K562 (cell line): ENCODE results near the gene PRPF38A. TPM values are rescaled to one million over a fixed set of nuclear protein-coding genes. Genes with fewer than 3 reads are reported as not detected.
A peak's percentile ranks its signal among the peaks of the same experiment; 100 is the strongest.

ENCODE experiments used
- BMI1 ChIP-seq: fragments of 150-350 bp; IDR thresholded peaks from 2 replicates; pipeline ENCODE4 v1.6.1; 2014; ENCODE audit warnings: low read length
- CBFA2T2 ChIP-seq: fragments of 450-650 bp; conservative IDR thresholded peaks from 2 replicates; pipeline ENCODE4 v1.6.1; 2017; ENCODE audit warnings: mild to moderate bottlenecking
- DNMT1 ChIP-seq: fragments of 450-650 bp; IDR thresholded peaks from 2 replicates; pipeline ENCODE4 v1.6.1; 2016; ENCODE audit warnings: antibody characterized with exemption, mild to moderate bottlenecking
- EGR1 ChIP-seq: fragments of 450-650 bp; conservative IDR thresholded peaks from 2 replicates; pipeline ENCODE4 v1.6.1; 2017; ENCODE audit warnings: mild to moderate bottlenecking
- GTF2A2 ChIP-seq: IDR thresholded peaks from 2 replicates; pipeline ENCODE4 v1.6.1; 2016; ENCODE audit warnings: mild to moderate bottlenecking, missing genetic modification characterization, missing compliant biosample characterization
- HDAC6 ChIP-seq: IDR thresholded peaks from 2 replicates; pipeline ENCODE4 v1.6.1; 2012; ENCODE audit warnings: low read depth, mild to moderate bottlenecking, control low read depth, inconsistent platforms, low read length, moderate library complexity
- HDAC8 ChIP-seq: fragments of 450-650 bp; IDR thresholded peaks from 2 replicates; pipeline ENCODE4 v1.6.1; 2016; ENCODE audit warnings: mild to moderate bottlenecking, missing genetic modification characterization, moderate library complexity, missing compliant biosample characterization
- KHSRP ChIP-seq: fragments of 450-650 bp; IDR thresholded peaks from 2 replicates; pipeline ENCODE4 v1.6.1; 2017
- KLF13 ChIP-seq: fragments of 450-650 bp; IDR thresholded peaks from 2 replicates; pipeline ENCODE4 v1.6.1; 2016; ENCODE audit warnings: missing genetic modification characterization, low read depth, mild to moderate bottlenecking, missing compliant biosample characterization, moderate library complexity, borderline replicate concordance
- LEF1 ChIP-seq: fragments of 450-650 bp; IDR thresholded peaks from 2 replicates; pipeline ENCODE4 v1.6.1; 2016; ENCODE audit warnings: mild to moderate bottlenecking
- NELFE ChIP-seq: IDR thresholded peaks from 2 replicates; pipeline ENCODE4 v1.6.1; 2011; ENCODE audit warnings: mild to moderate bottlenecking; ENCODE audit not compliant: insufficient read depth, insufficient read length
- RFX7 ChIP-seq: fragments of 250-450 bp; sonication (Bioruptor Pico); IDR thresholded peaks from 2 replicates; pipeline ENCODE4 v1.5.1; 2021; ENCODE audit warnings: mild to moderate bottlenecking
- SP2 ChIP-seq: IDR thresholded peaks from 2 replicates; pipeline ENCODE4 v1.6.1; 2011; ENCODE audit warnings: mild to moderate bottlenecking, low read depth, low read length, moderate library complexity; ENCODE audit not compliant: poor library complexity, severe bottlenecking; ENCODE audit errors: extremely low read depth
- ZNF121 ChIP-seq: sonication (generic); formaldehyde crosslinking; conservative IDR thresholded peaks from 2 replicates; pipeline ENCODE4 v1.8.0; 2022; ENCODE audit warnings: missing genetic modification reagents
- ZNF175 ChIP-seq: fragments of 200-800 bp; sonication (Bioruptor generic); IDR thresholded peaks from 2 replicates; pipeline ENCODE4 v1.6.1; 2016; ENCODE audit warnings: low read depth, mild to moderate bottlenecking, missing genetic modification characterization, missing compliant biosample characterization
- ZSCAN29 ChIP-seq: fragments of 450-650 bp; IDR thresholded peaks from 2 replicates; pipeline ENCODE4 v1.6.1; 2017
- polyA plus RNA-seq, 8 experiments: library from polyadenylated mRNA; depleted of rRNA in 4 of 8; stranded (reverse) in 5 of 8; unstranded in 3 of 8; fragments of >200 nt; fragmentation: Nextera tagmentation in 2 of 8; fragmentation: Illumina TruSeq in 1 of 8; extraction: Ambion mirVana in 2 of 8; extraction: Trizol in 1 of 8; gene quantifications; 2 replicates each; pipeline versions ENCODE4 v1.2.1 to v1.2.3, GENCODE V29; 2011 to 2014; ENCODE audit warnings: inconsistent platforms in 1 of 8, missing spikeins in 1 of 8
- total RNA-seq, 7 experiments: library from RNA; depleted of rRNA in 6 of 7; stranded (reverse); fragments of >200 nt in 6 of 7; fragmentation: Illumina TruSeq in 2 of 7; extraction: Trizol in 2 of 7; gene quantifications; 2 replicates each; pipeline versions ENCODE4 v1.2.1 to v1.2.3, GENCODE V29; 2011 to 2021; ENCODE audit warnings: low replicate concordance in 1 of 7
- TF ChIP-seq, protein P1 (sequence below): fragments of 250-450 bp; sonication (Bioruptor Pico); IDR thresholded peaks from 2 replicates; pipeline ENCODE4 v1.4.0; 2020; ENCODE audit warnings: mild to moderate bottlenecking, moderate library complexity
- TF ChIP-seq, protein P2 (sequence below), 2 experiments: IDR thresholded peaks; 2 replicates each; pipeline ENCODE4 v1.6.1; 2012; ENCODE audit warnings: improper control_type of control experiment in 2 of 2, low read depth in 2 of 2, low read length in 2 of 2, borderline replicate concordance in 1 of 2
- TF ChIP-seq, protein P3 (sequence below): fragments of 250-450 bp; sonication (Bioruptor Pico); IDR thresholded peaks from 2 replicates; pipeline ENCODE4 v1.4.0; 2020; ENCODE audit warnings: mild to moderate bottlenecking
- TF ChIP-seq, protein P4 (sequence below): fragments of 450-650 bp; IDR thresholded peaks from 2 replicates; pipeline ENCODE4 v1.6.1; 2016; ENCODE audit warnings: mild to moderate bottlenecking
- TF ChIP-seq, protein P5 (sequence below): conservative IDR thresholded peaks from 2 replicates; pipeline ENCODE4 v1.6.1; 2011; ENCODE audit warnings: low read depth, mild to moderate bottlenecking, low read length; ENCODE audit not compliant: control insufficient read depth

Gene PRPF38A
- total and polyA plus RNA-seq, 9 of the 15 experiments (the other 6 are each of a cell fraction or from before 2014, with no cell fraction given): 53.6 to 198 (median 89.2) TPM

DNA sequence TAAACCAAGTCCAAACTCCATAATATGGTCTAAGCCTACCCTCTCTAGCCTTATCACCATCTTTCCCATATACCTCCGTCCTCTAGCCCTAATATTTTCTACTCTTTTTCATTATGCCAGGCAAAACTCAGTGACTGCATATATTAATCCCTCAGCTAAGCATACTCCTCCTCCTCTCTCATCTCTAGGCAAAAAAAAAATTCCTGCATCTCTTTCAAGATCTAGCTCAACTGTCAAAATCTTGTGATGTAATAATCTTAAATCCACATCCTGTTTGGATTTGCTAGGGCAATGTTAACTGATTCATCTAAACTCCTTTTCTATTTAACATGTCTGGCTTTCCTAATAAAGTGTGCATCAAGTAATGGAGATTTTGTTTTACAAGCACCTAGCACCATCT lies 20.4 kb downstream of the PRPF38A start (continued):
- TF ChIP-seq, protein P1, sequence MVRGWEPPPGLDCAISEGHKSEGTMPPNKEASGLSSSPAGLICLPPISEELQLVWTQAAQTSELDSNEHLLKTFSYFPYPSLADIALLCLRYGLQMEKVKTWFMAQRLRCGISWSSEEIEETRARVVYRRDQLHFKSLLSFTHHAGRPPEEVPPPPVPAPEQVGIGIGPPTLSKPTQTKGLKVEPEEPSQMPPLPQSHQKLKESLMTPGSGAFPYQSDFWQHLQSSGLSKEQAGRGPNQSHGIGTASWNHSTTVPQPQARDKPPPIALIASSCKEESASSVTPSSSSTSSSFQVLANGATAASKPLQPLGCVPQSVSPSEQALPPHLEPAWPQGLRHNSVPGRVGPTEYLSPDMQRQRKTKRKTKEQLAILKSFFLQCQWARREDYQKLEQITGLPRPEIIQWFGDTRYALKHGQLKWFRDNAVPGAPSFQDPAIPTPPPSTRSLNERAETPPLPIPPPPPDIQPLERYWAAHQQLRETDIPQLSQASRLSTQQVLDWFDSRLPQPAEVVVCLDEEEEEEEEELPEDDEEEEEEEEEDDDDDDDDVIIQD (CRISPR knock-in tag): no peak
- TF ChIP-seq KLF13 (tag) (no peak), ZSCAN29 (no peak), DNMT1 (0 out of 2 replicates have a peak, but pooled peaks have one; percentile 8), LEF1 (0 out of 2 replicates have a peak, but pooled peaks have one; percentile 30), GTF2A2 (tag) (no peak), BMI1 (no peak), NELFE (no peak), HDAC8 (no peak), SP2 (no peak), RFX7 (CRISPR knock-in tag) (no peak), EGR1 (no peak), HDAC6 (no peak), ZNF175 (CRISPR knock-in tag) (no peak), KHSRP (0 out of 2 replicates have a peak, but pooled peaks have one; percentile 14), ZNF121 (CRISPR knock-in tag) (no peak), CBFA2T2 (no peak)
- TF ChIP-seq, protein P2, sequence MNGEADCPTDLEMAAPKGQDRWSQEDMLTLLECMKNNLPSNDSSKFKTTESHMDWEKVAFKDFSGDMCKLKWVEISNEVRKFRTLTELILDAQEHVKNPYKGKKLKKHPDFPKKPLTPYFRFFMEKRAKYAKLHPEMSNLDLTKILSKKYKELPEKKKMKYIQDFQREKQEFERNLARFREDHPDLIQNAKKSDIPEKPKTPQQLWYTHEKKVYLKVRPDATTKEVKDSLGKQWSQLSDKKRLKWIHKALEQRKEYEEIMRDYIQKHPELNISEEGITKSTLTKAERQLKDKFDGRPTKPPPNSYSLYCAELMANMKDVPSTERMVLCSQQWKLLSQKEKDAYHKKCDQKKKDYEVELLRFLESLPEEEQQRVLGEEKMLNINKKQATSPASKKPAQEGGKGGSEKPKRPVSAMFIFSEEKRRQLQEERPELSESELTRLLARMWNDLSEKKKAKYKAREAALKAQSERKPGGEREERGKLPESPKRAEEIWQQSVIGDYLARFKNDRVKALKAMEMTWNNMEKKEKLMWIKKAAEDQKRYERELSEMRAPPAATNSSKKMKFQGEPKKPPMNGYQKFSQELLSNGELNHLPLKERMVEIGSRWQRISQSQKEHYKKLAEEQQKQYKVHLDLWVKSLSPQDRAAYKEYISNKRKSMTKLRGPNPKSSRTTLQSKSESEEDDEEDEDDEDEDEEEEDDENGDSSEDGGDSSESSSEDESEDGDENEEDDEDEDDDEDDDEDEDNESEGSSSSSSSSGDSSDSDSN (IDR thresholded peaks at IDR 0.05; ENCODE audit: borderline replicate concordance in 1 of 2, low read depth in 2 of 2, low read length in 2 of 2): no peak
- TF ChIP-seq, protein P3, sequence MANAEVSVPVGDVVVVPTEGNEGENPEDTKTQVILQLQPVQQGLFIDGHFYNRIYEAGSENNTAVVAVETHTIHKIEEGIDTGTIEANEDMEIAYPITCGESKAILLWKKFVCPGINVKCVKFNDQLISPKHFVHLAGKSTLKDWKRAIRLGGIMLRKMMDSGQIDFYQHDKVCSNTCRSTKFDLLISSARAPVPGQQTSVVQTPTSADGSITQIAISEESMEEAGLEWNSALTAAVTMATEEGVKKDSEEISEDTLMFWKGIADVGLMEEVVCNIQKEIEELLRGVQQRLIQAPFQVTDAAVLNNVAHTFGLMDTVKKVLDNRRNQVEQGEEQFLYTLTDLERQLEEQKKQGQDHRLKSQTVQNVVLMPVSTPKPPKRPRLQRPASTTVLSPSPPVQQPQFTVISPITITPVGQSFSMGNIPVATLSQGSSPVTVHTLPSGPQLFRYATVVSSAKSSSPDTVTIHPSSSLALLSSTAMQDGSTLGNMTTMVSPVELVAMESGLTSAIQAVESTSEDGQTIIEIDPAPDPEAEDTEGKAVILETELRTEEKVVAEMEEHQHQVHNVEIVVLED (CRISPR knock-in tag): no peak
- TF ChIP-seq, protein P4, sequence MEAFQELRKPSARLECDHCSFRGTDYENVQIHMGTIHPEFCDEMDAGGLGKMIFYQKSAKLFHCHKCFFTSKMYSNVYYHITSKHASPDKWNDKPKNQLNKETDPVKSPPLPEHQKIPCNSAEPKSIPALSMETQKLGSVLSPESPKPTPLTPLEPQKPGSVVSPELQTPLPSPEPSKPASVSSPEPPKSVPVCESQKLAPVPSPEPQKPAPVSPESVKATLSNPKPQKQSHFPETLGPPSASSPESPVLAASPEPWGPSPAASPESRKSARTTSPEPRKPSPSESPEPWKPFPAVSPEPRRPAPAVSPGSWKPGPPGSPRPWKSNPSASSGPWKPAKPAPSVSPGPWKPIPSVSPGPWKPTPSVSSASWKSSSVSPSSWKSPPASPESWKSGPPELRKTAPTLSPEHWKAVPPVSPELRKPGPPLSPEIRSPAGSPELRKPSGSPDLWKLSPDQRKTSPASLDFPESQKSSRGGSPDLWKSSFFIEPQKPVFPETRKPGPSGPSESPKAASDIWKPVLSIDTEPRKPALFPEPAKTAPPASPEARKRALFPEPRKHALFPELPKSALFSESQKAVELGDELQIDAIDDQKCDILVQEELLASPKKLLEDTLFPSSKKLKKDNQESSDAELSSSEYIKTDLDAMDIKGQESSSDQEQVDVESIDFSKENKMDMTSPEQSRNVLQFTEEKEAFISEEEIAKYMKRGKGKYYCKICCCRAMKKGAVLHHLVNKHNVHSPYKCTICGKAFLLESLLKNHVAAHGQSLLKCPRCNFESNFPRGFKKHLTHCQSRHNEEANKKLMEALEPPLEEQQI: no peak
- TF ChIP-seq, protein P5, sequence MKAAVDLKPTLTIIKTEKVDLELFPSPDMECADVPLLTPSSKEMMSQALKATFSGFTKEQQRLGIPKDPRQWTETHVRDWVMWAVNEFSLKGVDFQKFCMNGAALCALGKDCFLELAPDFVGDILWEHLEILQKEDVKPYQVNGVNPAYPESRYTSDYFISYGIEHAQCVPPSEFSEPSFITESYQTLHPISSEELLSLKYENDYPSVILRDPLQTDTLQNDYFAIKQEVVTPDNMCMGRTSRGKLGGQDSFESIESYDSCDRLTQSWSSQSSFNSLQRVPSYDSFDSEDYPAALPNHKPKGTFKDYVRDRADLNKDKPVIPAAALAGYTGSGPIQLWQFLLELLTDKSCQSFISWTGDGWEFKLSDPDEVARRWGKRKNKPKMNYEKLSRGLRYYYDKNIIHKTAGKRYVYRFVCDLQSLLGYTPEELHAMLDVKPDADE: no peak
